MG63 (cell line): Measurements from ENCODE around the gene AGMO. TPM values are rescaled to one million over a fixed set of nuclear protein-coding genes. Genes with fewer than 3 reads are reported as not detected.

Experiments used
- DNase-seq: peaks from one replicate; pipeline ENCODE4 v3.0.0-alpha.2; 2020
- H3K27me3 ChIP-seq: fragments of 250-450 bp; sonication (Bioruptor Pico); 2 replicates; pipeline ENCODE4 v1.5.1; 2020; ENCODE audit warnings: mild to moderate bottlenecking, moderate library complexity
- H3K36me3 ChIP-seq: fragments of 250-450 bp; sonication (Bioruptor Pico); 2 replicates; pipeline ENCODE4 v1.5.1; 2020; ENCODE audit warnings: mild to moderate bottlenecking, moderate library complexity
- H3K4me3 ChIP-seq: fragments of 250-450 bp; sonication (Bioruptor Pico); 2 replicates; pipeline ENCODE4 v1.5.1; 2020; ENCODE audit warnings: mild to moderate bottlenecking, moderate library complexity
- H3K9me3 ChIP-seq: fragments of 250-450 bp; sonication (Bioruptor Pico); 2 replicates; pipeline ENCODE4 v1.5.1; 2020; ENCODE audit warnings: mild to moderate bottlenecking, moderate library complexity
- total RNA-seq: library from RNA; depleted of rRNA; stranded (reverse); fragments of >200 nt; shearing (Covaris generic); gene quantifications from 2 replicates; pipeline ENCODE4 v1.2.3, GENCODE V29; 2014; ENCODE audit warnings: low replicate concordance

The AGMO gene
- total RNA-seq, 1 experiment from 2014 or later, result not detected

DNA sequence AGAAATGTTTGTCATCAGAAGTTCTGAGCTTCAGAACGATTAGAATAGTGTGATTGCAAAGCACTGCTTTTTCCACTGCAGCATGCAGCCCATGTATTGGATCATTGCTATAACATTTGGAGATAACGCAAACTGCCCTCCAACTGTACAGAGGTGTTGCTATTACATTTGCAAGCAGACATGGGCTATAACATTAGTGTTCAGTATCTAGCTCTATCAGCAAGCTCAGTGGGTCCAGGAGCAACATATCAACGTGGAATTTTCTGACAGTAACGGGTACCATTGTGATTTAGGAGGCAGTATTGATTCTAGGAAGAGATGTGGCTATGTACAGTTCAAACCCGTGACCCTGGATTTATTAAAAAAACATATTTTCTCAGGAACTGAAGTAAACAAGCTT is 75.8 kb downstream of the AGMO start:
- no peak for DNase-seq
- Histone ChIP-seq H3K9me3 (no peaks in the 10 kb centered on the region), H3K4me3 (no peak overlapping the region), H3K27me3 (no peaks in the 10 kb centered on the region), H3K36me3 (no peaks in the 10 kb centered on the region)

DNA sequence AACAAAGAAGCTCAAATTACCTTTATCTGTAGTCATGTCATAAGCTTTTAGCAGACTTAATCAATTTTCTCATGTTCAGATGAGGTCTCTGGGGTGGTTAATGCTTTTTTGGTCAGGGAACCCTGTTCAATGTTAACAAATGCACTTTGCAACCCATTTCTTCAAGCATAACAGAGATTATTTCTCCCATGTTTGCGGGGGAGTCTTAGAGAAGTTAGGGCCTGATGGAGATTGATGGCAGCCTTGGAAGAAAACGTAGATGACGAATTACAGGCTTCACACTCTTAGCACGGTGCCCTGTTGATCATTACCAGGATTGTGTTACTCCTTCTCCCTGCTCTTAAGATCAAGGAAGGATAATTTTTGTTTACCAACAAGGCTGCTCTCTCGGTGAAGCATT is 76.4 kb downstream of the AGMO start:
- Histone ChIP-seq H3K27me3 (no peaks in the 10 kb centered on the region), H3K9me3 (no peaks in the 10 kb centered on the region), H3K36me3 (no peaks in the 10 kb centered on the region), H3K4me3 (no peak overlapping the region)
- DNase-seq, result no peak

DNA sequence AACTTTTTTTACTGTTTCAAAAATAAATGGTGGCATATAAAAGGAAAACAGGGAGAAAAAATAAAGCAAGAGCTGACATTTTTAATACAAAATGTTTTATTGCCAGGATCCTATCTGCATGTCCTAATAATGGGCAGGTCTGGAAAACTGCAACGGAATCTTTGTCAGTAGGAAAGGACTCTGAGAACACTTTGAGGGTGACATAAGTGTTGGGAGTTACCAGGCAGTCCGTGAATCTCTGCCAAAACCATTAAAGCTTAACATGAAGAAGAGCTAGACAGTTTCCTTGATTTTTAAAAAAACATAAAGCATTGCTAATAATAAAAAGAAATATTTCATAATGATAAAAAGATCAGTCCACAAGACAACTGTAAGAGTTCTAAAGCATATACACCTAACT is 80.7 kb downstream of the AGMO start:
- no peak overlapping the region for H3K4me3 ChIP-seq
- H3K9me3 ChIP-seq, result no peaks in the 10 kb centered on the region
- no peaks in the 10 kb centered on the region for H3K27me3 ChIP-seq
- DNase-seq, result no peak
- no peaks in the 10 kb centered on the region for H3K36me3 ChIP-seq

DNA sequence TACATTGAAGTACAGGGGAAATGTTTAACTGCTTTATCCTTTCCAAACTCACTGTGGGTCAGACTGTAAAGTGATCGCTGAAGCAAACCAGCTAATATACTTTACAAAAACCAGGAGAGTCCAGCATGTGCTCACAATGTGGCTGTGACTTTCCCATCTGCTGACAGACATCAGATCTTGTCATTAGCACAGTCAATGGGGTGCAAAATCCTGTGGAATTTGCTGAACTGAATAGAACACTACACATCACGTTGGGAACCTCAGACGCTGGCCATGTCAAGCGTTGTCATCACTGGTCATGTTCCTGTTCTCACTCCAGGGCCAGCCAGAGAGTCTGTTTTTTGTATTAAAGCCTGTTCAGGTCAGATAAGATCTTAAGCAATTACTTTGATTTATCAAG is 83.4 kb downstream of the AGMO start:
- no peaks in the 10 kb centered on the region for H3K27me3 ChIP-seq
- H3K36me3 ChIP-seq, result no peaks in the 10 kb centered on the region
- H3K4me3 ChIP-seq, result no peak overlapping the region
- H3K9me3 ChIP-seq, result no peaks in the 10 kb centered on the region
- no peak for DNase-seq

DNA sequence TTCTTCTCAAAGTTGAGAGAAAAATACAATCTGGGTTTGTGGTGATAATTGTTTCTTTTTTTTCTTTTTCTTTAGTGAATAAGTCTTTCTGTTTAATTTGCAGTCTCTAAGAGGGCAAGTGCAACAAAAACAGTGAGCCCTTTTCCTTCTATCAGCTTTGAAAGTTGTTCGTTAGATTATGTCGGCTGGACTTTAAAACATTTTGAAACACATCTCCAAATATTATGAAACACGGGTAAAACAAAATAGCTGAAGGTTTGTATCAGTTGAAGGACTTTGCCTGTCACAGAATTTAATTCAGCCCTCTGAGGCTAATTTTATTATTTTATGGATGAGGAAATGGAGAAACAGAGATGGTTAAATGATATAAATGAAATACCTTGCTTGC is 85.3 kb downstream of the AGMO start:
- no peak overlapping the region for H3K4me3 ChIP-seq
- no peaks in the 10 kb centered on the region for H3K36me3 ChIP-seq
- no peaks in the 10 kb centered on the region for H3K9me3 ChIP-seq
- no peak for DNase-seq
- no peaks in the 10 kb centered on the region for H3K27me3 ChIP-seq

DNA sequence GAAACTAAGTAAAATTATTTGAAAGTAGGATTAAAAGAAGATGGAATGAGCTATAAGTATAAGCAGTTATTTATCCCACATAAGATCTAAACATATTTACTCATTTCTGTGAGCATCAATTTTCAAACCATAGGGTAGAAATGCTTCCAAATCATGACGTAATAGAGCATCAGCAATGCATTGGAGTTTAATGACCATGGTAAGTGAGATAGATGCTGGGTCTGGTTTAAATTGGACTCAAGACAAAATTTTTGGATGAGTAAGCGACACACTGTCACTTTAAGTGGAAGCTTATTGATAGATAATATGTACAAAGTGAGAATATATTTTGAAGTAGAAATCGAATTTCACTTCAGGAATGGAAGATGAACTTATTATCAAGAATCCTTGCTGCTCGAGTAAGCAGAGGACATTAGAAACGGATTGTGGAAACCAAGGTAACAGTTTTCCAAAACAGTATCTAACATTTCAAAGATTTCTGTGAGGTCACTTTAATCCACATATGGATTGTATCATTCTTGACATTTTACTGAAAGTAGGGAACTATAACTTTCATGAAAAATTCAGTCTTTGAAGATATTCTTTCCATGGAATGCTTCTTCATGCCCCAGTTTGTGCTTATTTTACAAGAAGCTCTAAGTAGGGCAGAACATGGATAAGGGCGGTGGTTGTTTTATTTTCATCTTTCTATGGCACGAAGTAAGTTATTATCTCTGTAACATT is 85.8 kb downstream of the AGMO start:
- H3K27me3 ChIP-seq, result no peaks in the 10 kb centered on the region
- no peaks in the 10 kb centered on the region for H3K9me3 ChIP-seq
- no peak for DNase-seq

DNA sequence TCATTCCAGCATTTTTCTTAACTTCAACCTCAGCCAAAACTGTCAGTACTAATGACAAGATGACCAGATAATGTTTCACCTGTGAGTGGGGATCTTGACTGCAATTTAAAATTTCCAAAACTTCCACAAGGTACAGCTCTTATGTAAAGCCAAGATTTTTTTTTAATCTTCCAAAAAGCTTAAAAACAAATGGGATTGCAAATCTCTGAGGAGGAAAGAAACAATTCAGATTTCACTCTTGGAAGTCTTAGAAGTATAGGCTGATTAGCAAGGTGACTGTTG is 90.2 kb downstream of the AGMO start:
- Histone ChIP-seq H3K27me3 (no peaks in the 10 kb centered on the region), H3K9me3 (no peaks in the 10 kb centered on the region), H3K4me3 (no peak overlapping the region), H3K36me3 (no peaks in the 10 kb centered on the region)
- DNase-seq, result no peak

More for the DNA sequence above, 85.8 kb downstream of the AGMO start:
- Histone ChIP-seq H3K36me3 (no peaks in the 10 kb centered on the region), H3K4me3 (no peak overlapping the region)

DNA sequence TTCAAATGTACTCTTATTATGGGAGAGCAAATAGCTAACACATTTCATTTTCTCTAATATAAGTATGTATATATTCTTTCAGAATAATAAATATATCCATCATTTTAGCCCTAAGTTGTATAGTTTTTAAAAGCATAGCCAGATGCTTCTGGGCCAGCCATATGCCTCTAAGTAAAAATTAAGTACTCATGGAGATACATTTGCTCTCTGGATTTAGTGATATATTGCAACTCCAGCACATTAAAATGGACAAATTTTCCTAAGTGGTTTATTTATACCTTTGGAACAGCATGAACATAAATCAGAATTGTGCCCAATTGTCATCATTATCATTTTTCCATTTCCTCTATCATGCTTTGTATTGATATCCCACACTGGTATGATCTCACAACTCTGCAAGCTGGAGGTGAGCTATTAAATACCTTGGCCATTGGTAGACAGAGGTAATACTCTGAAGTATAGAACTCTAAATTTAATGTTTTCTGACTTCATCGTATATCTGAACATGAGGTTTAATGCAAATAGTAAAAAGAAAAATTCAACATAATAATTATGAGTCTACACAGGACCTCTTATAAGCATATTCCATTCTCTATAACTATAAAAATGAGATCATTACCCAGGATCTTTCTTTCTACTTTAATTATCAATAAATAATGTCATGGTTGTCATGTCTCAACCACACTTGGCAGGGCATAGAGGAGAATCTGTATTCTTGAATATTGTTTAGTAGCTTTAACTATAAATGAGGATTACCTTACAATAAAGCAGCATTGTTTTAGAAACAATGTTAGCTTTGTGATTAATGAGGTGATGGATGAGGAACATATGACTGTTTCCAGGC is 90.8 kb downstream of the AGMO start:
- Histone ChIP-seq H3K27me3 (no peaks in the 10 kb centered on the region), H3K4me3 (no peak overlapping the region)
- no peak for DNase-seq

DNA sequence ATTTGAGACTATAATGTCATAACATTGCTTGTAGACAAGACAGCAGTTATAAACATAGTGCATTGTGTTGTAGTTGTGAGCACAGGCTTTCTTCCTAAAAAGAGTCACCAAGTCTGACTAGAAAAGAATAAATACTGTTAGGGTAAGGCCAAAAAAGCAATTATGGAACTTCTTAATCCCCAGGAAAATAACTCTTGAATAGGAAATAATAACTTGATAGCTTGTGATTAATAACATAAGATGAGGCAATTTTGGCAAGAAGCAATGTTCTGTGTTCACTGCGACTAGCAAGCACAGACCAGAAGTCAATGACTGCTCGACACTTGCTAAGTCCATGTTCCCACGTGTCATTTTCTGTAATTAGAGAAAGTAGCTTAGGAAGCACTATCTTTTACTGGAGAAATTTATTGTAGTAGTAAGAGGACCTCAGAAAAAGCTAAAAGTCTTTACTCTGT is 97.1 kb downstream of the AGMO start:
- no peak overlapping the region for H3K4me3 ChIP-seq
- DNase-seq, result no peak
- H3K9me3 ChIP-seq, result no peaks in the 10 kb centered on the region
- H3K36me3 ChIP-seq, result no peaks in the 10 kb centered on the region
- no peaks in the 10 kb centered on the region for H3K27me3 ChIP-seq

More for the DNA sequence above, 90.8 kb downstream of the AGMO start:
- H3K9me3 ChIP-seq, result no peaks in the 10 kb centered on the region
- H3K36me3 ChIP-seq, result no peaks in the 10 kb centered on the region

DNA sequence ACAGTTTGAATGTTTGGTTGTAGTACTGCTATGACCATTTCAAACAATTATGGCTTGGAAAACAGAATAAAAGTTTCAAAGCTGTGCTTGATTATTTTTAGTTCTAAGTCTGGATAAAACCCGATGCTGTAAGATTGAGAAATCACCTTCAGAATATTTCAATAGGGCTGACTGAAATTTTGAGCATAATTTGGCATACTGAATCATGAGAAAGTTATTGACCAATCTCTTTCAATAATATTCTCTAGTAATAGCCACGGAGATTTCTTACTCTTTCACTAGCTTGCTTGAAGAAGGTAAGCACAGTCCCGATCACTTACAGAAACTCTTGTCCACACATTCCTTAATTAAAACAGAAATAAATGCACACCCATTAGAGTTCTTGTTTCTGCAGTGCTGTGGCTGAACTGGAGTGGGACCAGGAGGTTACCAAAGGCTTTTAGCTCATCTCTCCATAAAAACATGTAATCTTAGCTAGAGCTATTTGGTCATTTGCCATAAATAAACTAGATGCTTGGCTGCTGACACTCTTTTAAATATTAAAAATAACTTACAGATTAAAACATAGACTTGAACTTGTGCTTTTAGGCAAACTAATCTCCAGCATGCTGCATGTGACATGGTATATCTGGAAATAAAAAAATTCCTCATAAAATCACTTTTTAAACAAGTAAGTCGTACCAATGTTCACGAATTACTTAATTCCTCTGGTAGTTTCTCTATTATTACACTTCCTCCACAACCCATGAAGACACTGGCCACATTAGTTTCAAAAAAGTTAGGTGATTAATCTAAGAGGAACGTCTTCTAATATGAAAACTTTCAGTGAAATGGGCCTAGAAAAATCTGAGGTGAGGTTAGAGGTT is 97.8 kb downstream of the AGMO start:
- Histone ChIP-seq H3K9me3 (no peaks in the 10 kb centered on the region), H3K27me3 (no peaks in the 10 kb centered on the region), H3K36me3 (no peaks in the 10 kb centered on the region), H3K4me3 (no peak overlapping the region)
- DNase-seq, result peak; percentile 6

DNA sequence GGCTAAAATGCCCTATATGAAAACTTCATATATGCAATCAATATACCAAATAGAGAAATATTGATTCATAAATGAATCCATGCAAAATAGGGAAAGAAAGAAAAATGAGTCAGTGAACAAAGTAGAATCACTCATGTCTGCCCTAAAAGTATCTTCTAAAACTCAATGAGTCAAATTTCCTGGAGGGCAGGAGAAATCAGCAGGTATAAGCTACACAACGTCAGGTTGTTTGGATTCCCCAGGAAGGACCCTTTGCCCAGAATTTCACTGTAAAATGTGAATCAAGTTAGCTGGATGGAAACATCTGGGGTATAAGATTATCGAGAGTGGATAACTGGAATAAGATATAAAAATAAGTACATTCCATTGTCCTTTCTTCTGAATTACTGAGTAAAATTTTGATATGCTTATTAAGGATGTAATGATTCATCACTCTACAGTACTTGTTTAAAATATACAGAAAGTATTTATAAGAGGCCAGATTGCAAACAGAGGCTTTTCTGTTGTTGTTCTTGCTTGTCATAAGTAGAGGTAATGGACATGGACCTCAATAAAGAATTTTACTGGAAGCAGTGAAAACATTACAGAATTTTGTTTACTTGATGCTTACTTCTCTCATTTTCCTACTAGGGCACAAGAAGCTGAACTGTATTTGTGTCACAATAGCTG is 99.0 kb downstream of the AGMO start:
- Histone ChIP-seq H3K36me3 (no peaks in the 10 kb centered on the region), H3K27me3 (no peaks in the 10 kb centered on the region), H3K9me3 (no peaks in the 10 kb centered on the region), H3K4me3 (no peak overlapping the region)
- no peak for DNase-seq

DNA sequence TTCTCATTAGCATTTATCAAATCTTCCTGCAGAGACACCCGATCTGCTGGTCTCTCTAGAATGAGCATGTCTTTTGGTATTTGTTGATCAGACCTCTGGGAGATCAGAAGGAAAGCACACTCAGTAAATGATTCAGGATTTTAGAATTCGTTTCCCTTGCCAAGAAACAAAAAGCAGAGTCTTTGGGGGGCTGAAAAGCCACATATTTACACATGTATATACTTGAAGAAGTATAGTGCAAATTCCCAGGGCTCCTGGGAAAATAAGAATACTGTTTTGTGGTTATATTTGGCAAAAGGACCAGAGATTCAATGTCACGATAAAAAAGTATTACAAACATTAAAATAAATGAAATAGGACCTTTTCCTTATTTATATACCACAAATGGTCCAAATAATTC is 100.2 kb downstream of the AGMO start:
- Histone ChIP-seq H3K9me3 (no peaks in the 10 kb centered on the region), H3K27me3 (no peaks in the 10 kb centered on the region), H3K4me3 (no peak overlapping the region), H3K36me3 (no peaks in the 10 kb centered on the region)
- DNase-seq, result peak; percentile 1

DNA sequence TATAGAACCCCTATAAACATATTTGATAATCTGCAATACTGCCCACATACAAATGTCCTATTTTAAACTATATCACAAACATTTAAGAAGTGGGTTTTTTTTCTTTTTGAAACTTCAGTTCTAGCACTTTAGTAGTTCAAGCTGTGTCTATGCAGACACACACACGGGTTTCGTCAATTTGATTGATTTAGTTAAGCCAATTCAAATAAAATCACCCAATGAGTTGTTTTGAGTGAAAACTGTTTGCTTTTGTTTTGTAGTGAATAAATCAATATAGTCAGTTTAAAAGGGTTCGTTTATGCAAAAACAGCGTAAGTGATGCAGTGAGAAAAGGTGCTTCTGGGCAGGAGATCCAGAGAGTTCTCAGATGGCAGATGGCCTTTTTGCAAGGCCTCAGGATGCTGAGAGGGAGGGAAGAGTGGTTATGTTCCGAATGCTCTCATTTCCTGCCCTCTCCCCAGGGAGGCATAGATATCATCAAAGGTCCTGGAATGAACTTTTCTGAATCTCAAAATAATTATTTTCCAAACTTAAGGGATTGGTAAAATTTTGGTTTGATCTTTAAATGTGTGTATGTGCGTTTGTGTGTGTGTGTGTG is 102.7 kb downstream of the AGMO start:
- Histone ChIP-seq H3K4me3 (no peak overlapping the region), H3K9me3 (no peaks in the 10 kb centered on the region), H3K36me3 (no peaks in the 10 kb centered on the region), H3K27me3 (no peaks in the 10 kb centered on the region)
- DNase-seq, result no peak

DNA sequence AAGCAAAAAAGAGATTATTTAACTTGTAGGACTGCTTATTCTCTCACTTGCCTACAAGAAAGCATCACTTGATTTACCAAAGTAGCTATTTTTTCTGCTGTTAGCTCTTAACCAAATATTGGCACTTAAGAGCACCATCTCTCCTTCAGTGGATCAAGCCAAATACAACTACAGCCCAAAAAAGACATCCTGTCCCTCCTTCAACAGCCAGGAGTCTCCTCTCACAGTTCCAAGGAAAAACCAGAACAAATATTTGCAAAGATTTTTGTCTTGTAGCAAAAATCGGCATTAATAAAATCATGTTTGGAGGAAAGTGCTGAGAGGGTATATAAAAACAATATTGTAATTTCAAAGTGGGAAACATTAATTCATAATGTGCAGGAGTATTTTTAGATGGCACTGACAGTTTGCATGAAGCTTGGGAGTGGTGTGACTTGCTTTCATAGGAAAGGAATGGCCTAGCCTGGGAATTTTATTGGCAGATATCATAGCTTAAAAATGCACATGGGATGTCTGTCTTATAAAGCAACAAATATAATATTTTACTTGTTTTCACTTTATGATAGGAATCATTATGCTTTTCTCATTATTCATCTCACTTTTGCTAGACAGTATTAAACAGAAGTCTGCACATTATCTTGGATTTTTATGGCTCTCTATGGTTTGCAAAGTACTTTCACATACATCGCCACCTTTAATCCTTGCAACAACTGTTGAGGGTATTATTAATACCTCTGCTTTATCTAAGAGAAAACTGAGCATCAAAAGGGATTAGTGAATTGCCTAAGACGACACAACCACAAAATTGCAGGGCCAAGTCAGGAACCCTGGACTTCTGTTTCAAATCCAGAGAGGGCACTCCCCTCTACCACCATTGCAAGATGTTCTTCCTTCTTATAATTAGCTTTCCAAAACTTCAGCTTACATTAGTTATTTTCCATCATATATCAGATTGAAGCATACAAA is 103.5 kb downstream of the AGMO start:
- DNase-seq, result no peak

DNA sequence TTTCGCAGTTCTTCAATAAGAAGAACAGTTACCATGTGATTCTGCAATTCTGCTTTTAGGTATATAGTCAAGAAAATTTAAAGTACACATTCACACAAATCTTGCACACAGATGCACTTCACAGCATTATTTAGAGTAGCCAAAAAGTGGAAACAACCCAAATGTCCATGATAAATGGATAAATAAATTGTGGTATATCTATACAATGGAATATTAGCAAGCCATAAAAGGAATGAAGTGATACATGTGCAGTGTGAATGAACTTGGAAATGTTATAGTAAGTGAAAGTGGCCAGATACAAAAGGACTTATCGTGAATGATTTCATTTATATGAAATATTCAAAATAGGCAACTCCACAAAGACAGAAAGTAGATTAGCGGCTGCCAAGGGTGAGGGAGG is 109.1 kb downstream of the AGMO start:
- no peak for DNase-seq
- no peaks in the 10 kb centered on the region for H3K27me3 ChIP-seq
- H3K9me3 ChIP-seq, result no peaks in the 10 kb centered on the region; the same call in 1 of the 2 replicates
- H3K36me3 ChIP-seq, result no peaks in the 10 kb centered on the region
- H3K4me3 ChIP-seq, result no peak overlapping the region

More for the DNA sequence above, 103.5 kb downstream of the AGMO start:
- H3K36me3 ChIP-seq, result no peaks in the 10 kb centered on the region
- H3K27me3 ChIP-seq, result no peaks in the 10 kb centered on the region
- no peaks in the 10 kb centered on the region for H3K9me3 ChIP-seq
- H3K4me3 ChIP-seq, result no peak overlapping the region
